Measurements from ENCODE around the gene PANX1.

DNA sequence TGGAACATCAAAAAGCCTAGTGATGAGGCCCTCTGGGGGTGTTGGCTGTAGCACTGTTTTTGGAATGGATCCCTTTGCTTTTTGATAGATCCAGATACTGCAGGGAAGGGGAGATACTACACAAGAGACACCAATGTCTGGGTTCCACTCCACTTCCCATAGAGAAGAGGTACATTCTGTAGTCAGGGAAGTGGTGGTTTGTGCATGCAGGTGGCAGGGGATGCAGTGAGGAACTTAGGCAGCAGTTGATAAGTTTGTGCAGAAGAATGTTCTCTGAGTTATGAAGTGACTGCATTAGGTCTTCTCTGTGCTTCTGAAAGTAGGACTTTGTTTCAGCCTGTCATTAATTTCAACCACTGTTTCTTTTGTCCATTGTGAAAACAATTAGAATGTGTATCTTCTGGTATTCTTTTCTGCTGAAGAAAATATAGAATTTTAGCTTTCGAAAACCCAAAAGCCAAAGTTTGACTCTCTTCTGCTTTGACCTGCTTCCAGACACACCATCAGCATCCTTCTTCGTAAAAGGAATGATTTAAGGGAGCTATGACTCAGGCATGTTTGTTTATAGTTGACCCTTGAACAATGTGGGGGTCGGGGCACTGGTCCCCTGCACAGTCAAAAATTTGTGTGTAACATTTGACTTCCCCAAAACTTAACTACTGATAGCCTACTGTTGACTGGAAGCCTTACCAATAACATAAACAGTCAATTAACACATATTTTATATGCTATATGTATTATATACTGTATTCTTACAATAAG, 25.6 kb downstream of the PANX1 start:
- TF ChIP-seq CTCF (conservative IDR thresholded peaks at IDR 0.05; ENCODE audit: low read length) (no peak), EZH2phosphoT487 (IDR thresholded peaks at IDR 0.05; ENCODE audit: borderline replicate concordance, low read depth, low read length) (no peak)
